Lower leg skin (tissue), 3 donors: Measurements from ENCODE around the gene MGRN1.

Source experiments
- POLR2A ChIP-seq, 2 donors: fragments of 450-650 bp; IDR thresholded peaks; one replicate each; pipeline ENCODE4 v1.6.1; 2016 to 2017; ENCODE audit warnings: antibody characterized with exemption in 2 of 2, mild to moderate bottlenecking in 1 of 2, moderate library complexity in 1 of 2
- TF ChIP-seq, protein P1 (sequence below), 3 donors: fragments of 450-650 bp; IDR thresholded peaks; one replicate each; pipeline ENCODE4 v1.5.1; 2016; ENCODE audit warnings: antibody characterized with exemption in 3 of 3, mild to moderate bottlenecking in 3 of 3, moderate library complexity in 2 of 3

DNA sequence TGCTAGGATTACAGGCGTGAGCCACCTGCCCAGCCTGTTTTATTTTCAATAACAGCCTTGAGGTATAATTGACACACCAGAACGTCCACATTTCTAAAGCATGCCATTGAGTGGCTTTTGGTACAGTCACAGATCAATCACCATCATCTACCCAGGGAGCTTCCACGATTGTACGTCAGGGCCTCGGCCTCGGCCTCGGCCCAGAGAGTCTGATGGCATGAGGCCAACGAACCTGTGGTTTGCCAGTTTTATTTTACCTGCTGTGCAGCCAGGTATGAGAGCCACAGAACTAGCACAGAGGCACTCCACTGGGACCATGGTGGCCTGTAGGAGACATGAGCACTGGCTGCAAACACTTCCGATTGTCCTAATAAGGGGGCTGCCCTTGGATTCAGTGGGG, 18.3 kb upstream of the MGRN1 start:
- no peak for TF ChIP-seq POLR2A (IDR thresholded peaks at IDR 0.05)
- TF ChIP-seq, protein P1, sequence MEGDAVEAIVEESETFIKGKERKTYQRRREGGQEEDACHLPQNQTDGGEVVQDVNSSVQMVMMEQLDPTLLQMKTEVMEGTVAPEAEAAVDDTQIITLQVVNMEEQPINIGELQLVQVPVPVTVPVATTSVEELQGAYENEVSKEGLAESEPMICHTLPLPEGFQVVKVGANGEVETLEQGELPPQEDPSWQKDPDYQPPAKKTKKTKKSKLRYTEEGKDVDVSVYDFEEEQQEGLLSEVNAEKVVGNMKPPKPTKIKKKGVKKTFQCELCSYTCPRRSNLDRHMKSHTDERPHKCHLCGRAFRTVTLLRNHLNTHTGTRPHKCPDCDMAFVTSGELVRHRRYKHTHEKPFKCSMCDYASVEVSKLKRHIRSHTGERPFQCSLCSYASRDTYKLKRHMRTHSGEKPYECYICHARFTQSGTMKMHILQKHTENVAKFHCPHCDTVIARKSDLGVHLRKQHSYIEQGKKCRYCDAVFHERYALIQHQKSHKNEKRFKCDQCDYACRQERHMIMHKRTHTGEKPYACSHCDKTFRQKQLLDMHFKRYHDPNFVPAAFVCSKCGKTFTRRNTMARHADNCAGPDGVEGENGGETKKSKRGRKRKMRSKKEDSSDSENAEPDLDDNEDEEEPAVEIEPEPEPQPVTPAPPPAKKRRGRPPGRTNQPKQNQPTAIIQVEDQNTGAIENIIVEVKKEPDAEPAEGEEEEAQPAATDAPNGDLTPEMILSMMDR (IDR thresholded peaks at IDR 0.05): no peak
